GM12864 (cell line): ENCODE measurements around the gene MYRIP.
"Not testable (repeated sequence)": the region's sequence is repeated elsewhere in the genome, so short reads cannot be mapped to it uniquely, and the experiment has no call there.

Source experiments
- DNase-seq: peaks from one replicate; pipeline ENCODE4 v3.0.0-alpha.2; 2011; ENCODE audit warnings: low read depth
- H3K4me3 ChIP-seq: 2 replicates; pipeline ENCODE4 v1.5.1; 2011; ENCODE audit warnings: mild to moderate bottlenecking, low read depth, low read length, control low read depth
- CTCF ChIP-seq: IDR thresholded peaks from 2 replicates; pipeline ENCODE4 v1.5.1; 2011; ENCODE audit warnings: low read depth, mild to moderate bottlenecking, moderate library complexity, low read length, control low read depth, inconsistent platforms; ENCODE audit errors: missing control alignments

MYRIP gene

GRCh38 chr3:39812537-39812936 is 3.1 kb downstream of the MYRIP start:
- peak; percentile 37 for TF ChIP-seq CTCF
- no peak overlapping the region for H3K4me3 ChIP-seq
- DNase-seq: no peak

GRCh38 chr3:39814007-39814406 is 4.6 kb downstream of the MYRIP start:
- TF ChIP-seq CTCF: no peak
- no peak overlapping the region for H3K4me3 ChIP-seq
- no peak for DNase-seq

- H3K4me3 ChIP-seq: no peak overlapping the region
- no peak for DNase-seq
- no peak for TF ChIP-seq CTCF
Observed at GRCh38 chr3:39819899-39820298, 10.5 kb downstream of the MYRIP start.

GRCh38 chr3:39833764-39834163 is 24.4 kb downstream of the MYRIP start:
- not testable (repeated sequence) for H3K4me3 ChIP-seq, DNase-seq

- no peak overlapping the region for H3K4me3 ChIP-seq
- DNase-seq: no peak
- no peak for TF ChIP-seq CTCF
Observed at GRCh38 chr3:39839484-39839883, 30.1 kb downstream of the MYRIP start.

- DNase-seq: no peak
- H3K4me3 ChIP-seq: no peak overlapping the region
- no peak for TF ChIP-seq CTCF
Observed at GRCh38 chr3:39843440-39843839, 34.0 kb downstream of the MYRIP start.

GRCh38 chr3:39848365-39848764 is 39.0 kb downstream of the MYRIP start:
- no peak overlapping the region for H3K4me3 ChIP-seq
- DNase-seq: no peak
- no peak for TF ChIP-seq CTCF

- TF ChIP-seq CTCF: no peak
- no peak for DNase-seq
- no peak overlapping the region for H3K4me3 ChIP-seq
Observed at GRCh38 chr3:39849992-39850715, 40.7 kb downstream of the MYRIP start.
